HEK293 (cell line): ENCODE measurements around the gene WNT6.

Source experiments
- CTCF ChIA-PET: fragments of 350-600 bp; formaldehyde crosslinking; extraction: SDS; loops from one replicate; lab custom pipeline; 2021; ENCODE audit warnings: antibody characterized with exemption; lab: Yijun Ruan, JAX
- POLR2A ChIA-PET: fragments of 300-600 bp; formaldehyde crosslinking; extraction: SDS; loops from one replicate; lab custom pipeline; 2020; ENCODE audit warnings: antibody characterized with exemption, inconsistent platforms; lab: Yijun Ruan, JAX
- H3K27ac ChIP-seq: fragments of 200-500 bp; sonication (Bioruptor generic); 2 replicates; pipeline ENCODE4 v1.5.1; 2014; ENCODE audit warnings: low read depth, low read length, control low read depth, inconsistent platforms; ENCODE audit errors: extremely low read depth
- H3K36me3 ChIP-seq, 2 experiments: fragments of 200-500 bp in 1 of 2; sonication (Bioruptor generic) in 1 of 2; 1 replicate in 1 of 2; 2 replicates in 1 of 2; pipeline ENCODE4 v1.5.1; 2014 to 2017; ENCODE audit warnings: inconsistent platforms in 2 of 2, low read length in 2 of 2; ENCODE audit not compliant: control insufficient read depth in 2 of 2, insufficient read depth in 1 of 2
- H3K4me1 ChIP-seq: fragments of 200-500 bp; sonication (Bioruptor generic); 2 replicates; pipeline ENCODE4 v1.5.1; 2014; ENCODE audit warnings: mild to moderate bottlenecking, low read length, inconsistent platforms; ENCODE audit not compliant: control insufficient read depth, insufficient read depth
- H3K4me3 ChIP-seq: 2 replicates; pipeline ENCODE4 v1.5.1; 2011; ENCODE audit warnings: low read depth, mild to moderate bottlenecking, control low read depth, low read length, moderate library complexity
- H3K9me3 ChIP-seq: fragments of 200-500 bp; sonication (Bioruptor generic); 2 replicates; pipeline ENCODE4 v1.5.1; 2014; ENCODE audit warnings: low read depth, low read length, inconsistent platforms; ENCODE audit not compliant: control insufficient read depth, insufficient read depth
- HIC1 ChIP-seq: fragments of 450-650 bp; formaldehyde crosslinking; IDR thresholded peaks from 2 replicates; pipeline ENCODE4 v1.5.1; 2016; ENCODE audit warnings: missing biosample characterization, missing genetic modification characterization
- HOXA7 ChIP-seq: sonication (generic); formaldehyde crosslinking; IDR thresholded peaks from 2 replicates; pipeline ENCODE4 v1.8.1; 2022; ENCODE audit warnings: missing genetic modification reagents, borderline replicate concordance
- MYNN ChIP-seq: fragments of 450-650 bp; formaldehyde crosslinking; IDR thresholded peaks from 2 replicates; pipeline ENCODE4 v1.5.1; 2016; ENCODE audit warnings: missing biosample characterization, missing genetic modification characterization, borderline replicate concordance
- ZBTB20 ChIP-seq: fragments of 450-650 bp; formaldehyde crosslinking; IDR thresholded peaks from 2 replicates; pipeline ENCODE4 v1.5.1; 2016; ENCODE audit warnings: missing biosample characterization, missing genetic modification characterization
- ZBTB7A ChIP-seq: fragments of 450-650 bp; formaldehyde crosslinking; IDR thresholded peaks from 2 replicates; pipeline ENCODE4 v1.5.1; 2016; ENCODE audit warnings: low read depth, missing biosample characterization, missing genetic modification characterization
- ZNF148 ChIP-seq: fragments of 450-650 bp; formaldehyde crosslinking; IDR thresholded peaks from 2 replicates; pipeline ENCODE4 v1.5.0; 2017; ENCODE audit warnings: missing biosample characterization, missing genetic modification characterization, borderline replicate concordance
- ZNF558 ChIP-seq: fragments of 450-650 bp; formaldehyde crosslinking; IDR thresholded peaks from 2 replicates; pipeline ENCODE4 v1.5.1; 2016; ENCODE audit warnings: missing biosample characterization, missing genetic modification characterization
- ZNF768 ChIP-seq: fragments of 450-650 bp; formaldehyde crosslinking; IDR thresholded peaks from 2 replicates; pipeline ENCODE4 v1.5.1; 2018; ENCODE audit warnings: missing biosample characterization, mild to moderate bottlenecking, missing genetic modification characterization
- ZSCAN4 ChIP-seq: fragments of 450-650 bp; formaldehyde crosslinking; IDR thresholded peaks from 2 replicates; pipeline ENCODE4 v1.5.1; 2017; ENCODE audit warnings: missing biosample characterization, missing genetic modification characterization
- TF ChIP-seq, protein P1 (sequence below): fragments of 450-650 bp; formaldehyde crosslinking; IDR thresholded peaks from 2 replicates; pipeline ENCODE4 v1.5.1; 2016; ENCODE audit warnings: missing biosample characterization, missing genetic modification characterization
- TF ChIP-seq, protein P2 (sequence below): fragments of 450-650 bp; formaldehyde crosslinking; IDR thresholded peaks from 2 replicates; pipeline ENCODE4 v1.5.1; 2017; ENCODE audit warnings: missing biosample characterization, missing genetic modification characterization

The WNT6 gene

GRCh38 chr2:218828477-218828778 is 31.2 kb upstream of the WNT6 start (continued):
- TF ChIP-seq HIC1 (tag by site-specific recombination) (no peak), ZBTB20 (tag by site-specific recombination) (no peak), ZNF558 (tag by site-specific recombination) (no peak), ZNF148 (no peak)
- TF ChIP-seq, protein P1, sequence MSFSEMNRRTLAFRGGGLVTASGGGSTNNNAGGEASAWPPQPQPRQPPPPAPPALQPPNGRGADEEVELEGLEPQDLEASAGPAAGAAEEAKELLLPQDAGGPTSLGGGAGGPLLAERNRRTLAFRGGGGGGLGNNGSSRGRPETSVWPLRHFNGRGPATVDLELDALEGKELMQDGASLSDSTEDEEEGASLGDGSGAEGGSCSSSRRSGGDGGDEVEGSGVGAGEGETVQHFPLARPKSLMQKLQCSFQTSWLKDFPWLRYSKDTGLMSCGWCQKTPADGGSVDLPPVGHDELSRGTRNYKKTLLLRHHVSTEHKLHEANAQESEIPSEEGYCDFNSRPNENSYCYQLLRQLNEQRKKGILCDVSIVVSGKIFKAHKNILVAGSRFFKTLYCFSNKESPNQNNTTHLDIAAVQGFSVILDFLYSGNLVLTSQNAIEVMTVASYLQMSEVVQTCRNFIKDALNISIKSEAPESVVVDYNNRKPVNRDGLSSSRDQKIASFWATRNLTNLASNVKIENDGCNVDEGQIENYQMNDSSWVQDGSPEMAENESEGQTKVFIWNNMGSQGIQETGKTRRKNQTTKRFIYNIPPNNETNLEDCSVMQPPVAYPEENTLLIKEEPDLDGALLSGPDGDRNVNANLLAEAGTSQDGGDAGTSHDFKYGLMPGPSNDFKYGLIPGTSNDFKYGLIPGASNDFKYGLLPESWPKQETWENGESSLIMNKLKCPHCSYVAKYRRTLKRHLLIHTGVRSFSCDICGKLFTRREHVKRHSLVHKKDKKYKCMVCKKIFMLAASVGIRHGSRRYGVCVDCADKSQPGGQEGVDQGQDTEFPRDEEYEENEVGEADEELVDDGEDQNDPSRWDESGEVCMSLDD (tag by site-specific recombination): no peak
- TF ChIP-seq, all 188 proteins: peak for 0

DNA sequence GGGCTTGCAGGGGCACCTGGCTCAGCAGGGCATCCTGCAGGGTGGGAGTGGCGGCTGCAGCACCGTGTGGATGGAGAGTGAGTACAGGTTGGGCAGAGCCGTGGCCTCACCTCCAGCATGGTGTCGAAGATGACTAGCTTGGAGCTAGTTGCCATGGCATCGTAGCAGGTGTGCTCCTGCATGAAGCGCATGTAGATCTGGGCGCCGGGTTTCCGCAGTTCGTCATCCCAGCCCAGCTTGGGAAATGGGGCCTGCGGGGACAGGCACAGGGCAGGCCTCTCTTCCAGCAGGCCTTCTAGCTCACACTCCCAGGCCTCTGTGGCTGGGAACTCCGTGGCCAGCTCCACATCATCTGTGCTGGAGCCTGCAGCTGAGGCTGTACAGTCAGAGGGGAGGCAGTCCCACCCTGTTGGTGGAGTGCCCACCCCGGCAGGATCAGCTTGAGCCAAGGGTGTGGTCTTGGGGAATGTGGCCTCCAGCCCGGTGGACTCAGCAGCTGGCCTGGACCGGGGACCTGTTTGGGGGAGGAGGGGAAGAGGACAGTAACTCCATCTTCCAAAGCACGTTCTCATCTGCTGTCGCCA is 29.6 kb upstream of the WNT6 start:
- CTCF ChIA-PET: interaction anchor here (0.6 to 1.9 kb wide), 3 partner anchors 18 to 860 kb away, joined by 4 to 8 read pairs (median 4); no protein-coding TSS in a partner anchor
- Histone ChIP-seq H3K9me3 (no peaks in the 10 kb centered on the region), H3K4me1 (peaks cover 10% of the 10 kb centered on the region), H3K27ac (no peak overlapping the region), H3K36me3 (no peaks in the 10 kb centered on the region), H3K4me3 (no peak overlapping the region)
- TF ChIP-seq ZSCAN4 (no peak), HOXA7 (CRISPR knock-in tag) (no peak), ZNF768 (tag by site-specific recombination) (no peak), ZBTB7A (no peak), MYNN (tag by site-specific recombination) (no peak)
- TF ChIP-seq, protein P2, sequence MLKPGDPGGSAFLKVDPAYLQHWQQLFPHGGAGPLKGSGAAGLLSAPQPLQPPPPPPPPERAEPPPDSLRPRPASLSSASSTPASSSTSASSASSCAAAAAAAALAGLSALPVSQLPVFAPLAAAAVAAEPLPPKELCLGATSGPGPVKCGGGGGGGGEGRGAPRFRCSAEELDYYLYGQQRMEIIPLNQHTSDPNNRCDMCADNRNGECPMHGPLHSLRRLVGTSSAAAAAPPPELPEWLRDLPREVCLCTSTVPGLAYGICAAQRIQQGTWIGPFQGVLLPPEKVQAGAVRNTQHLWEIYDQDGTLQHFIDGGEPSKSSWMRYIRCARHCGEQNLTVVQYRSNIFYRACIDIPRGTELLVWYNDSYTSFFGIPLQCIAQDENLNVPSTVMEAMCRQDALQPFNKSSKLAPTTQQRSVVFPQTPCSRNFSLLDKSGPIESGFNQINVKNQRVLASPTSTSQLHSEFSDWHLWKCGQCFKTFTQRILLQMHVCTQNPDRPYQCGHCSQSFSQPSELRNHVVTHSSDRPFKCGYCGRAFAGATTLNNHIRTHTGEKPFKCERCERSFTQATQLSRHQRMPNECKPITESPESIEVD (tag by site-specific recombination): no peak
- POLR2A ChIA-PET: no interaction called here
